GM23338 (cell line): Measurements from ENCODE around the gene RABL2A.
"Not testable (repeated sequence)": the region's sequence is repeated elsewhere in the genome, so short reads cannot be mapped to it uniquely, and the experiment has no call there.

Source experiments
- EZH2 ChIP-seq: fragments of 200-600 bp; sonication (generic); IDR thresholded peaks from one replicate; pipeline ENCODE4 v1.8.0; 2017; ENCODE audit warnings: antibody characterized with exemption, mild to moderate bottlenecking, low read depth; ENCODE audit not compliant: unreplicated experiment
- POLR2AphosphoS5 ChIP-seq: IDR thresholded peaks from 2 replicates; pipeline ENCODE4 v1.6.1; 2016; ENCODE audit warnings: antibody characterized with exemption, low read depth
- REST ChIP-seq: IDR thresholded peaks from one replicate; pipeline ENCODE4 v1.6.1; 2018; ENCODE audit warnings: antibody characterized with exemption; ENCODE audit not compliant: unreplicated experiment
- STAT1 ChIP-seq: IDR thresholded peaks from one replicate; pipeline ENCODE4 v1.6.1; 2016; ENCODE audit warnings: antibody characterized with exemption; ENCODE audit not compliant: unreplicated experiment
- TF ChIP-seq, protein P1 (sequence below), 2 experiments: fragments of 200-600 bp in 1 of 2; sonication (generic) in 1 of 2; conservative IDR thresholded peaks; 2 replicates each; pipeline versions ENCODE4 v1.5.1 to v1.6.1; 2016 to 2017; ENCODE audit warnings: antibody characterized with exemption in 2 of 2, low read depth in 2 of 2, mild to moderate bottlenecking in 2 of 2, moderate library complexity in 1 of 2

DNA sequence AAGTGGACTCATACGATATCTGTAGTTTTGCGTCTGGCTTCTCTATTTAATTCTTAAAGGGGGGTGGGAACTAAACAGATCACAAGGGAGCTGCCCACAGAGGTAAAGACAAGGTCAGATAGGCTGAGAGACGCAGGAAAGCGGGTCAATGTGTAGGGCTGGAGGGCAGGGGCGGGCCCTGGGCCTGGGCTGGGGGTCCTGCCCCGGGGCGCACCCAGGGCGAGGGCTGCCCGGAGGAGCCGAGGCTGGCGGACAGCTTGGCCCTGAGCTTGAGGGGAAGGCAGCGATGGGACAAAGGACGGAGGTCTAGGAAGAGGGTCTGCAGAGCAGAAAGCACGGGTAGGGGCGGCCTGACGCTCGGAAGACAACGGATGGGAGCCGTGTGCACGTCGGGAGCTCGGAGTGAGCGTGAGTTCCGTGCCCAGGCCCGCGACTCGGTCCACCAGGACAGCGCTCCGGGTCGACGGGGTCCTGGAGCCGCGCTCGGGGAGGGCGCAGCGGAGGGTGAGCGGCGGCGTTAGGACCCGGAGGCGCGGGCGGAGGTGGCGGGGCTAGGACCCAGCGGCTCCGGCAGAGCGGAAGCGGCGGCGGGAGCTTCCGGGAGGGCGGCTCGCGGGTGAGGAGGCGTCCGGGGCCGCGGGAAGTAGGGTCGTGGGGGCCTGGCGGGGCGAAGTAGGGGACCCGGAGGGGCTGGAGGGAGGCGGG, 43.4 kb upstream of the RABL2A start:
- TF ChIP-seq, protein P1, sequence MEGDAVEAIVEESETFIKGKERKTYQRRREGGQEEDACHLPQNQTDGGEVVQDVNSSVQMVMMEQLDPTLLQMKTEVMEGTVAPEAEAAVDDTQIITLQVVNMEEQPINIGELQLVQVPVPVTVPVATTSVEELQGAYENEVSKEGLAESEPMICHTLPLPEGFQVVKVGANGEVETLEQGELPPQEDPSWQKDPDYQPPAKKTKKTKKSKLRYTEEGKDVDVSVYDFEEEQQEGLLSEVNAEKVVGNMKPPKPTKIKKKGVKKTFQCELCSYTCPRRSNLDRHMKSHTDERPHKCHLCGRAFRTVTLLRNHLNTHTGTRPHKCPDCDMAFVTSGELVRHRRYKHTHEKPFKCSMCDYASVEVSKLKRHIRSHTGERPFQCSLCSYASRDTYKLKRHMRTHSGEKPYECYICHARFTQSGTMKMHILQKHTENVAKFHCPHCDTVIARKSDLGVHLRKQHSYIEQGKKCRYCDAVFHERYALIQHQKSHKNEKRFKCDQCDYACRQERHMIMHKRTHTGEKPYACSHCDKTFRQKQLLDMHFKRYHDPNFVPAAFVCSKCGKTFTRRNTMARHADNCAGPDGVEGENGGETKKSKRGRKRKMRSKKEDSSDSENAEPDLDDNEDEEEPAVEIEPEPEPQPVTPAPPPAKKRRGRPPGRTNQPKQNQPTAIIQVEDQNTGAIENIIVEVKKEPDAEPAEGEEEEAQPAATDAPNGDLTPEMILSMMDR (conservative IDR thresholded peaks at IDR 0.05; ENCODE audit: low read depth in 2 of 2): not testable (repeated sequence)
- not testable (repeated sequence) for TF ChIP-seq REST, STAT1, EZH2
- TF ChIP-seq POLR2AphosphoS5: peak; percentile 69
